ENCODE measurements around the gene ARPC1A. TPM values are rescaled to one million over a fixed set of nuclear protein-coding genes. Genes with fewer than 3 reads are reported as not detected.

ARPC1A gene
- total RNA-seq, result 327 and 334 TPM in 2 replicates

DNA sequence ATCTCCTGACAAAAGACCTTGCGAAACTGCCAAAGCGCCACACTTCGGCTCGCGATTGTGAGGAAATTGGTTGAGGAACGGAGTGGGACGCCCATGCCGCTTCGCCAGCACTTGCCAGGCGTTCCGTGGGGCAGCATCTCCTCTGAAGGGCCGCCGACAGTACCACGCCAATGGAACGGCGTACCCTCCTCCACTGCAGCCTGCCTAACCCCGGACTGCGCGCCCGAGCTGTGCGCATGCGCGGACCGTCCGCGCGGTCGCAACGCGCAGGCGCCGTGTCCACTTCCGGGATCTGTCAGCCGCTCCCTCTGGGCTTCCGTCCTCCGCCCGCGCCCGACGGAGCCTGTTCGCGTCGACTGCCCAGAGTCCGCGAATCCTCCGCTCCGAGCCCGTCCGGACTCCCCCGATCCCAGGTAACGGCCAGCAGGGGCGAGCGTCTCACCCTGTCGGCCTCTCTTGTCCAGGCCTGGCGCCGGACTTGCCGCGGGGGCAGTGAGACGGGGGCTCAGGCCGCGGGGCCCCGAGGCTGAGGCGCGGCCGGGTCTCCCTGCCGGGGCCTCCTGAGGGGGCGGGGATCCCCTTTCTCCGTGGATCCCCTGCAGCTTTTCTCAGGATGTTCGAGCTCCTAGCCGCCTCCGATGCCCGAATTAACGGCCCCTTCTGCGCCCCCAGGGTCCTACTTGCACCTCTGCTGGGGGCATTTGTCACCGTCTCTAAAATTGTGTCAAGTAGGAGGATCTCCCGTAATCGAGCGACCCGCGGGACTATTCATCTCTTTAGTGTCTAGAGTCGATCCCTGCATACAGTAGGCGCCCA, at the start of gene ARPC1A:
TSS of gene ARPC1A (plus strand) at position 307 of the 816 bp plus-strand sequence. CDS start 7,456 bp downstream, outside the sequence.

DNA sequence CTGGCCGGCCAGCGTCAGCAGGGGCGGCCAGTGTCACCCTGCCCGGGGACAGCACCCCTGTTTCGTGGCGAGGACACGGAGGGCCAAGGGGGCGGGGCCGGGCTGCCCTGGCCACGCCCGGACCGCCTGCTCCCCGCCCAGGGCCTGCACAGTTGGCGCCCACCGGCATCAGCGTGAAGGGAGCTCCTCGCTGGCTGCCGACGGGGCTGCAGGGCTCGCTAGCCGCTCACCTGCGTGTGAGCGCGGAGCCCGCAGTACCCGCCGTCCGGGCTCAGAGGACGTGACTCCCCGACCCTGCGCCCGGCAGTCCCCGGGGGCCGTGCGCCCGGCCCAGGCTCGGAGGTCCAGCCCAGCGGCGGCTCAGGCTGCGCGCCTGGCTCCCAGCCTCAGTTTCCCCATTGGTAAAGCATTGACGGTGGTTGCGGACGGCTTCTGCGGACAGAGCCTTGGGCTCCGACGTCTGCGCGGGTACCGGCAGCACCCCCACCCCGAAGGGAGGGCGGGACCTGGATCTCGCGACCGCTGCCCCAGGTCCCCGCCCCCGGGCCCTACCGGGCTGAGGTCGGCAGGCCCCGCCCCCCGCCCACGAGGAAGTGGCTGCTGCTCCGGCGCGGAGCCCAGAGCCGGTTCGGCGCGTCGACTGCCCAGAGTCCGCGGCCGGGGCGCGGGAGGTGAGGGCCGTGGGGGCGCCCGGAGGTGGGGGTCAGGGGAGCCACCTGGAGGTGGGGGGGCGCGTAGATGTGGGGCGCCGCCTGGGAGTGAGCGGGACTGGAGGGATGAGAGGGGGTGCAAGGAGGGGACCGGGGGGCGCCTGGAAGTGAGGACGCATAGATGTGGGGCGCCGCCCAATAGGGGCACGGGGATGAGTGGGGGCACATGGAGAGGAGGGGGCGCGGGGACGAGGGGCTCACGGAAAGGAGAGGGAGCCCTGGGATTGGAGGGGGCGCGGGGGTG, 48.7 kb downstream of the ARPC1A start, which contains the start of gene ARPC1B:
TSS of gene ARPC1B (plus strand) at position 620 of the 954 bp plus-strand sequence. CDS start 10,985 bp downstream, outside the sequence.

DNA sequence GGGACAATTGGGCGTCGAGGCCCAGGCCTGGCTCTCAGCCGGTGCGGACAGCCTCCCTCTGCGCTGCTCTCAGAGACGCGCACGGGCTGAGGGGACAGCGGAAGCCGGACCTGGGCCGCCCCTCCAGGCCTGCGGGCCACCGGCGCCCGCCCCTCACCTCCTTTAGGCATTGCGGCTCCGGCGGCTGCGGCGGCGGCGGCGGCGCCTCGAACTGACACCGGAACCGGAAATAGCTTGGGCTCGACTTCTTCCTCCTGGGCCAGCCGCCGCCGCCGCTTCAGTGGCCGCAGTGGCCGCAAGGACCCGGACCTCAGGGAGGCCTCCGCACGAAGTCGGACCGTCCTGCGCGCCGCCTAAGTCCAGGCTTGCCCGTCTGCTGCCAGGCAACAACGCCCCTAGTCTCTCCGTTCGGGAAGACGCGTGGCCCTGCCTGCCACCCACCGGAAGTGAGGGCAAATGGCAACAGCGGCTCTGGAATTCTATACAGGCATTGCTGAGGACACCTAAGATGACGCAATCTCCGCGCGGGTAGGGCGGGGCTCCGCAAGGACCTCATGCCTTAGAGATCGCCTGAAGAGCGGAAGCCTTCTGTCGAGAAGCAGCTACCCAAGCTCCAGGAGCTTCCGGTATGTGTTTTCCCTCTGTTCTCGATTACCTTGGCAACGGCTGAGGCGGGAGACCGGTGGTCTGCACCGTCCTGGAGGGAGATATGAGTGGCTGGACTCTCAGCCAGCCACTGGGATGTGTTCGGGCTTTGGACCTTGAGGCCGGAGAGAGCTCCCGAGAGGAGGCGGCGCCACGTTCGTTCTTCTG, 82.9 kb downstream of the ARPC1A start, which contains the start of the genes BUD31 and PDAP1:
TSS of gene BUD31 (plus strand) at position 591 of the 813 bp plus-strand sequence. CDS start 2,124 bp downstream, outside the sequence.
TSS of gene PDAP1 (minus strand) at position 219 of the 813 bp plus-strand sequence. CDS start at position 170, 49 bp downstream.

Other genes with a start within 250 kb of the ARPC1A start
- gene SMURF1, start 181.8 kb upstream of the ARPC1A start, total RNA-seq, result 20.8 and 23.4 TPM in 2 replicates
- gene KPNA7, start 117.8 kb upstream of the ARPC1A start, total RNA-seq, result not detected in 2 replicates
- 0.12 and 0.33 TPM in 2 replicates for gene MYH16, start 53.1 kb upstream of the ARPC1A start, total RNA-seq
- 473 and 553 TPM in 2 replicates for gene ARPC1B, start 48.8 kb downstream of the ARPC1A start, total RNA-seq
- 80.1 and 121 TPM in 2 replicates for gene PDAP1, start 82.7 kb downstream of the ARPC1A start, total RNA-seq
- 103 and 113 TPM in 2 replicates for gene BUD31, start 83.1 kb downstream of the ARPC1A start, total RNA-seq
- 8.6 and 9.8 TPM in 2 replicates for gene PTCD1, start 112.9 kb downstream of the ARPC1A start, total RNA-seq
- 45.3 and 46.0 TPM in 2 replicates for gene CPSF4, start 113.0 kb downstream of the ARPC1A start, total RNA-seq
- gene ATP5MF, start 140.3 kb downstream of the ARPC1A start, total RNA-seq, result 164 and 387 TPM in 2 replicates
- 7.3 and 9.1 TPM in 2 replicates for gene ZNF789, start 147.0 kb downstream of the ARPC1A start, total RNA-seq
- gene ZNF394, start 174.4 kb downstream of the ARPC1A start, total RNA-seq, result 21.5 and 26.0 TPM in 2 replicates
- gene ZKSCAN5, start 178.8 kb downstream of the ARPC1A start, total RNA-seq, result 13.6 and 13.7 TPM in 2 replicates
- gene FAM200A, start 226.2 kb downstream of the ARPC1A start, total RNA-seq, result 6.9 and 7.9 TPM in 2 replicates
- 74.0 and 82.1 TPM in 2 replicates for gene ZNF655, start 232.7 kb downstream of the ARPC1A start, total RNA-seq